Fibroblast of pulmonary artery (primary cell): Measurements from ENCODE around the gene BLOC1S5.

Experiments
- DNase-seq: peaks from one replicate; pipeline ENCODE4 v3.0.0-alpha.2; 2010; ENCODE audit warnings: low read depth
- H3K4me3 ChIP-seq: replicated peaks from 2 replicates; pipeline ENCODE4 v1.5.1; 2011; ENCODE audit warnings: low read depth, mild to moderate bottlenecking, control low read depth, low read length, moderate library complexity
- TF ChIP-seq, protein P1 (sequence below): IDR thresholded peaks from 2 replicates; pipeline ENCODE4 v1.5.1; 2011; ENCODE audit warnings: mild to moderate bottlenecking, control low read depth, low read length, inconsistent platforms; ENCODE audit errors: missing control alignments

The BLOC1S5 gene

DNA sequence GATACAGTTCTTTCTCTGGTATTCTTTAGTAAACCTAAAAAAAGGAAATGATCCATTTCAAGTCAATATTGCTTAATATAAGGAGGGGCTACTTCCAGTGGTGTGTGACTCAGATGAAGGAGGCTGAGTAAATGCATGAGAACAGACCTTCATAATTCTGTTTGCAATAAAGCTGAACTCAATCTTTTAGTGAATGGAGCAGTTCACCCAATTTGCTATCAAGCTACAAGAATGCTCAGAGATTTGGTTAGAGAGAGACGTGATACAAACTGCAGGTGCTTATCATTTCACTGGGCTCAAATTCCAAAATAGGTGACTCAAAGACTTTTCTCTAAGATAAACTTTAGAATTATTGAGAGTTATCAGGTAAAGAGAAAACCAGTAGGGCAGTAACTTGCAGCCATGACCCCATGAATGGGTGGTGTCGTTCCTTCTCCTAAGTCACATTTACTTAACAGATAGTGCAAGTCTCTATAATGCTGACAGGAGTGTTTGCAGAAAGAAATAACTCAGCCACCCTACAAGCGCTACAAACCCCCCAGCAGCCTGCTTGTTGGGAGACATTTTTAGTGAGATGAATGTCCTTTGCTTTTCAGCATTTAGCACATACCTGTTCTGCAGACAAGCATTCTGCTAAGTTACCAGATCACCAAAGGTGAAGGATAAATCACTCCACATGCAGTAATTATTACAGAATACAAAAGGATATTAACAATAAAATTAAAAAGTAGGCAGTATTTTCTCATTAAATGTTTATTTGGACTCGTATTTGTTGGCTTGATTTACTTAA, 16.4 kb upstream of the BLOC1S5 start:
- H3K4me3 ChIP-seq: no peak overlapping the region
- peak; percentile 80 for DNase-seq
- TF ChIP-seq, protein P1, sequence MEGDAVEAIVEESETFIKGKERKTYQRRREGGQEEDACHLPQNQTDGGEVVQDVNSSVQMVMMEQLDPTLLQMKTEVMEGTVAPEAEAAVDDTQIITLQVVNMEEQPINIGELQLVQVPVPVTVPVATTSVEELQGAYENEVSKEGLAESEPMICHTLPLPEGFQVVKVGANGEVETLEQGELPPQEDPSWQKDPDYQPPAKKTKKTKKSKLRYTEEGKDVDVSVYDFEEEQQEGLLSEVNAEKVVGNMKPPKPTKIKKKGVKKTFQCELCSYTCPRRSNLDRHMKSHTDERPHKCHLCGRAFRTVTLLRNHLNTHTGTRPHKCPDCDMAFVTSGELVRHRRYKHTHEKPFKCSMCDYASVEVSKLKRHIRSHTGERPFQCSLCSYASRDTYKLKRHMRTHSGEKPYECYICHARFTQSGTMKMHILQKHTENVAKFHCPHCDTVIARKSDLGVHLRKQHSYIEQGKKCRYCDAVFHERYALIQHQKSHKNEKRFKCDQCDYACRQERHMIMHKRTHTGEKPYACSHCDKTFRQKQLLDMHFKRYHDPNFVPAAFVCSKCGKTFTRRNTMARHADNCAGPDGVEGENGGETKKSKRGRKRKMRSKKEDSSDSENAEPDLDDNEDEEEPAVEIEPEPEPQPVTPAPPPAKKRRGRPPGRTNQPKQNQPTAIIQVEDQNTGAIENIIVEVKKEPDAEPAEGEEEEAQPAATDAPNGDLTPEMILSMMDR: no peak

- no peak overlapping the region for H3K4me3 ChIP-seq
- DNase-seq: no peak
These were observed 14.9 kb upstream of the BLOC1S5 start for GRCh38 chr6:8079126-8079525.

DNA sequence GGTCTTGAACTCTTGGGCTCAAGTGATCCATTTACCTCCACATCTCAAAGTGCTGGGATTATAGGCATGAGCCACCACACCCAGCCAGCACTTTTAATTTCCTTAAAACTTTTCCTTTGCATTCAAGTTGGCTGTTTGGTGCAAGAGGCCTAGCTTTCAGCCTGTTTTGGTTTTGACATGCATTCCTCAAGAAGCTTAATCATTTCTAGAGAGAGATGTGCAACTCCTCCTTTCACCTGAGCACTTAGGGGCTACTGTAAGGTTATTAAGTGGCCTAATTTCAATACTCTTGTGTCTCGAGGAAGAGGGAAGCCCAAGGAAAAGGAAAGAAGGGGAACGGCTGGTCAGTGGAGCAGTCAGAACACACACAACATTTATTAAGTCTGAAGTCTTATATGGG, 13.8 kb upstream of the BLOC1S5 start:
- TF ChIP-seq, protein P1: no peak
- H3K4me3 ChIP-seq: no peak overlapping the region
- DNase-seq: no peak

More at GRCh38 chr6:8079126-8079525, 14.9 kb upstream of the BLOC1S5 start:
- TF ChIP-seq, protein P1: no peak

DNA sequence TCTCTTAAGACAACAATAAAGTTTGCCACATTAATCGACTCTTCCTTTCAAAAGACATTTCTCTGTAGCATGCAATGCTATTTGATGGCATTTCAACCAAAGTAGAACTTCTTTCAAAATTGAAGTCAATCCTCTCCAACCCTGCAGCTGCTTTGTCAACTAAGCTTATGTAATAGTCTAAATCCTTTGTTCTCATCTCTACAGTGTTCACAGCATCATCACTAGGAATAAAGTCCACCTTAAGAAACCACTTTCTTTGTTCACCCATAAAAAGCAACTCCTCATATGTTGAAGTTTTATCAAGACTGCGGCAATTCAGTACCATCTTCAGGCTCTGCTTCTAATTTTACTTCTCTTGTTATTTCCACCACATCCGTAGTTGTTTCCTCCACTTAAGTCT, 11.5 kb upstream of the BLOC1S5 start:
- DNase-seq: no peak
- TF ChIP-seq, protein P1: no peak
- no peak overlapping the region for H3K4me3 ChIP-seq

- TF ChIP-seq, protein P1: no peak
- no peak for DNase-seq
- H3K4me3 ChIP-seq: no peak overlapping the region
These were observed 11.0 kb upstream of the BLOC1S5 start for GRCh38 chr6:8075185-8075584.

GRCh38 chr6:8074213-8074612, 10.0 kb upstream of the BLOC1S5 start:
- TF ChIP-seq, protein P1: no peak
- H3K4me3 ChIP-seq: no peak overlapping the region
- DNase-seq: peak; percentile 74

- no peak overlapping the region for H3K4me3 ChIP-seq
- TF ChIP-seq, protein P1: no peak
- no peak for DNase-seq
These were observed 9.6 kb upstream of the BLOC1S5 start for GRCh38 chr6:8073758-8074157.
